Activated CD8-positive, alpha-beta T cell treated with anti-CD3 and anti-CD28 coated beads for 36 hours (primary cell): ENCODE measurements around the gene HSPB6. TPM values are rescaled to one million over a fixed set of nuclear protein-coding genes. Genes with fewer than 3 reads are reported as not detected.

Experiments
- ATAC-seq: fragments of 200-7000 bp; cut with Tn5 transposase; one replicate; pipeline ENCODE4 v1.10.0; 2021; ENCODE audit warnings: mild to moderate bottlenecking, moderate library complexity
- CTCF ChIA-PET: fragments of 350-600 bp; sonication (Branson Sonifier 250); formaldehyde crosslinking; loops from one replicate; lab custom pipeline; 2021; ENCODE audit warnings: antibody characterized with exemption; lab: Charles Lee
- POLR2A ChIA-PET: fragments of 350-600 bp; sonication (Branson Sonifier 250); formaldehyde crosslinking; loops from one replicate; lab custom pipeline; 2021; ENCODE audit warnings: antibody characterized with exemption; lab: Charles Lee
- DNase-seq: peaks from one replicate; pipeline ENCODE4 v3.0.0-alpha.2; 2020
- H3K27ac Mint-ChIP-seq: one replicate; pipeline ENCODE4 v1.8.0; 2021; ENCODE audit warnings: mild to moderate bottlenecking, mixed read lengths
- H3K27me3 Mint-ChIP-seq: one replicate; pipeline ENCODE4 v1.8.0; 2021; ENCODE audit warnings: mixed read lengths
- H3K36me3 Mint-ChIP-seq: one replicate; pipeline ENCODE4 v1.8.0; 2021; ENCODE audit warnings: low read depth, mixed read lengths
- H3K4me1 Mint-ChIP-seq: one replicate; pipeline ENCODE4 v1.8.0; 2021; ENCODE audit warnings: low read depth, mixed read lengths
- H3K4me3 Mint-ChIP-seq: one replicate; pipeline ENCODE4 v1.8.0; 2021; ENCODE audit warnings: mild to moderate bottlenecking, moderate library complexity, mixed read lengths
- H3K9me3 Mint-ChIP-seq: one replicate; pipeline ENCODE4 v1.8.0; 2021; ENCODE audit warnings: mixed read lengths
- intact Hi-C: fragments of 100-400 bp; cut with micrococcal nuclease; formaldehyde crosslinking; loops from one replicate; pipeline ENCODE4 v1.10.0; 2022
- total RNA-seq, 2 experiments: library from RNA; stranded (reverse); gene quantifications; one replicate each; pipeline ENCODE4 v1.2.3, GENCODE V29; 2021
- TF ChIP-seq, protein P1 (sequence below): fragments of 200-600 bp; IDR thresholded peaks from one replicate; pipeline ENCODE4 v1.8.0; 2022; ENCODE audit warnings: antibody characterized with exemption, mild to moderate bottlenecking

HSPB6 gene
- total RNA-seq, 2 experiments from 2014 or later = 0.85 to 0.95 TPM

DNA sequence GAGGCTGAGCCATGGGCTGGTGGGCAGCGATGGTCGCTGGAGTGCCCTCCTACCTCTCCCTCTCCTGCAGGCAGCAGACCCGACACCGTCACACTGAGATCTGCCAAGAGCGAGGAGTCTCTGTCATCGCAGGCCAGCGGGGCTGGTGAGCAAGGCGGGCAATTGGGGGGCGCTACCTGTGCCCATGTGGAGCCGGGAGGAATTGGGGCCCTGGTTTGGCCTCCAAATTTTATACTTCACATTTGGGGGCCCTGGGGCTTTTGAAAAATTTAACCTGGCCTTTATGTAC is 28.5 kb upstream of the HSPB6 start:
- DNase-seq = no peak
- H3K9me3 Mint-ChIP-seq = no peaks in the 10 kb centered on the region
- H3K4me3 Mint-ChIP-seq = no peak overlapping the region
- TF ChIP-seq, protein P1, sequence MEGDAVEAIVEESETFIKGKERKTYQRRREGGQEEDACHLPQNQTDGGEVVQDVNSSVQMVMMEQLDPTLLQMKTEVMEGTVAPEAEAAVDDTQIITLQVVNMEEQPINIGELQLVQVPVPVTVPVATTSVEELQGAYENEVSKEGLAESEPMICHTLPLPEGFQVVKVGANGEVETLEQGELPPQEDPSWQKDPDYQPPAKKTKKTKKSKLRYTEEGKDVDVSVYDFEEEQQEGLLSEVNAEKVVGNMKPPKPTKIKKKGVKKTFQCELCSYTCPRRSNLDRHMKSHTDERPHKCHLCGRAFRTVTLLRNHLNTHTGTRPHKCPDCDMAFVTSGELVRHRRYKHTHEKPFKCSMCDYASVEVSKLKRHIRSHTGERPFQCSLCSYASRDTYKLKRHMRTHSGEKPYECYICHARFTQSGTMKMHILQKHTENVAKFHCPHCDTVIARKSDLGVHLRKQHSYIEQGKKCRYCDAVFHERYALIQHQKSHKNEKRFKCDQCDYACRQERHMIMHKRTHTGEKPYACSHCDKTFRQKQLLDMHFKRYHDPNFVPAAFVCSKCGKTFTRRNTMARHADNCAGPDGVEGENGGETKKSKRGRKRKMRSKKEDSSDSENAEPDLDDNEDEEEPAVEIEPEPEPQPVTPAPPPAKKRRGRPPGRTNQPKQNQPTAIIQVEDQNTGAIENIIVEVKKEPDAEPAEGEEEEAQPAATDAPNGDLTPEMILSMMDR = no peak
- intact Hi-C loops = no loop called here
- H3K27me3 Mint-ChIP-seq = no peaks in the 10 kb centered on the region
- no peak overlapping the region for H3K27ac Mint-ChIP-seq
- POLR2A ChIA-PET = no interaction called here
- CTCF ChIA-PET = no interaction called here
- no peaks in the 10 kb centered on the region for H3K4me1 Mint-ChIP-seq
- H3K36me3 Mint-ChIP-seq = no peaks in the 10 kb centered on the region
- no peak for ATAC-seq

DNA sequence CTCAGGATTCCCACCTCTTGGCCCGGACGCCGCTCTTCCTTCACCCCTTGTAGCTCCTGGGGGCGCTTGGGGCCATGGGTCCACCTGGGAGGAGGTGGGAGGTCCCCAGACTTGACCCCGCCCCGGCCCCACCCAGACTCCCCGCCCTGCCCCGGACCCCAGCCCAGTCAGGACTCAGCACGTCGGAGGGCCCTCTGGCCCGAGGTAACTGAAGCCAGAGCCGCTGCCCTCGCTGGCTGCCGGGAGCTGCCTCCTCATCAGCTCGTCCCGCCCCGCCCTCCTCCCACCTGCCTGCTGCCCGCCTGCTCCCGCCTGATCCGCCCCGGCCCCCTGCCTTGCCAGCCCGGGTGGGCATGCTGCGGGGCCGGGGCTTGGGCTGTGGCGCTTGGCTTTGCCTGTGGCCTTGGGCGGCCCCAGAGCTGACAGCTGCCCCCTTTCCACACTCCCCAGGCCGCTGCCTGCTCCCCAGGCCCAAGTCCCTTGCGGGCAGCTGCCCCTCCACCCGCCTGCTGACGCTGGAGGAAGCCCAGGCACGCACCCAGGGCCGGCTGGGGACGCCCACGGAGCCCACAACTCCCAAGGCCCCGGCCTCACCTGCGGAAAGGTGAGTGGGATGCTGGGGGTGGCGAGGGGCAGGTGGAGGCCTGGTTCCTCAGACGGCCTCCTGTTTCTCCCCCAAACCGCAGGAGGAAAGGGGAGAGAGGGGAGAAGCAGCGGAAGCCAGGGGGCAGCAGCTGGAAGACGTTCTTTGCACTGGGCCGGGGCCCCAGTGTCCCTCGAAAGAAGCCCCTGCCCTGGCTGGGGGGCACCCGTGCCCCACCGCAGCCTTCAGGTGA is 27.9 kb upstream of the HSPB6 start:
- ChIA-PET CTCF (no interaction called here), POLR2A (no interaction called here)
- Mint-ChIP-seq H3K27me3 (no peaks in the 10 kb centered on the region), H3K4me1 (no peaks in the 10 kb centered on the region), H3K4me3 (no peak overlapping the region), H3K27ac (no peak overlapping the region), H3K9me3 (no peaks in the 10 kb centered on the region), H3K36me3 (no peaks in the 10 kb centered on the region)
- ATAC-seq (no peak), DNase-seq (no peak)
- intact Hi-C loops = no loop called here
- TF ChIP-seq, protein P1 = no peak

DNA sequence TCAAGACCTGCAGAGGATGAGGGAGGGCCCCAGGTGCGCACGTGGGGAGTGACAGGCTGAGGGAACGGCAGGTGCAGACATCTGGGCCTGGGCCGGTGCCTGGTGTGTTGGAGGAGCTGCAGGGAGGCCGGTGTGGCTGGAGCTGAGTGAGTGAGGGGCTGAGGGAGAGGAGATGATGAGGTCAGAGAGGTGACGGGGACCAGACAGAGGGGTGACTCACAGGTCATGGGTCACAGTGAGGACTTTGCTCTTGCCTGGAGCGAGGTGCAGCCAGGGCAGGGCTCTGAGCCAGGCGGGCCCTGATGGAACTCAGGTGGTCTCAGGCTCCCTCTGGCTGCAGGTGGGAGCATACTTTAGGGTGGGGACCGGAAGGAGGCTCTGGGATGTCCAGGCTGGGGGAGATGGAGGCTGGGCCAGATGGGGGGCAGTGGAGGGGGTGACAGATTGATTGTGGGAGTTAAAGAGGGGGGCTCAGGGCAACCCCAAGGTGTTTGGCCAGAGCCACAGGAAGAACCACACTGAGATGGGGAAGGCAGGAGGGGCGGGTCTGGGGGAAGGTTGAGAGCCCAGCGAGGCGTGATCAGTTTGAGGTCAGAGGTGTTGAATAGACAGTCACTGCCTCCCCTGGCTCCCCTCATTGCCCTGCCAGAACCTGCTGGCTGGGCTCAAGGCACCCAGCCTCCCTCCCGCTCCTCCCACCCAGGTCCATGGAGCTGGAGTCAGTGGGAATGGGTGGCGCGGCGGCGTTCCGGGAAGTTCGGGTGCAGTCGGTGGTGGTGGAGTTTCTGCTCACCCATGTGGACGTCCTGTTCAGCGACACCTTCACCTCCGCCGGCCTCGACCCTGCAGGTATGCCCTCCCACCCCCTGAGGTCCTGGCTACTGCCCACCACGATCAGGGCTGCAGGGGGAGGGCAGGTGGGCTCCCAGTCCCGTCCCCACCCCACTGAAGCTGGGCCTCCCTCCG is 26.9 kb upstream of the HSPB6 start:
- Mint-ChIP-seq H3K27ac (no peak overlapping the region), H3K27me3 (no peaks in the 10 kb centered on the region), H3K4me1 (no peaks in the 10 kb centered on the region), H3K36me3 (no peaks in the 10 kb centered on the region), H3K4me3 (no peak overlapping the region), H3K9me3 (no peaks in the 10 kb centered on the region)
- CTCF ChIA-PET = no interaction called here
- intact Hi-C loops = no loop called here
- TF ChIP-seq, protein P1 = no peak
- POLR2A ChIA-PET = no interaction called here
- DNase-seq (peak; percentile 32), ATAC-seq (peak; percentile 69)

DNA sequence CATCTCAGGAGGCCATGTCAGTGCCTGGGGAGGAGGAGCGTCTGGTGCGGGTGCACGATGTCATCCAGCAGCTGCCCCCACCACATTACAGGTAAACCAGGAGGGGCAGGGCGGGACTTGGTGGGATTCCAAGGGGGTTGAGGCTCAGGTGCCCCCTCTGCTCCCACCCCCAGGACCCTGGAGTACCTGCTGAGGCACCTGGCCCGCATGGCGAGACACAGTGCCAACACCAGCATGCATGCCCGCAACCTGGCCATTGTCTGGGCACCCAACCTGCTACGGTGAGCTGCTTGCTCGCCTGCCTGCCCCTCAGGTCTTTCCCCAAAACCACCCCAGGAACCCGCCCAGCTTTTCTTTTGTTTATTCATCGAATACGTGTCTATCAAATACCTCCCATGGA is 25.8 kb upstream of the HSPB6 start:
- ATAC-seq = no peak
- TF ChIP-seq, protein P1 = no peak
- Mint-ChIP-seq H3K4me1 (no peaks in the 10 kb centered on the region), H3K9me3 (no peaks in the 10 kb centered on the region), H3K36me3 (no peaks in the 10 kb centered on the region), H3K27ac (no peak overlapping the region), H3K27me3 (no peaks in the 10 kb centered on the region), H3K4me3 (no peak overlapping the region)
- no peak for DNase-seq
- CTCF ChIA-PET = no interaction called here
- POLR2A ChIA-PET = no interaction called here
- intact Hi-C loops = no loop called here

DNA sequence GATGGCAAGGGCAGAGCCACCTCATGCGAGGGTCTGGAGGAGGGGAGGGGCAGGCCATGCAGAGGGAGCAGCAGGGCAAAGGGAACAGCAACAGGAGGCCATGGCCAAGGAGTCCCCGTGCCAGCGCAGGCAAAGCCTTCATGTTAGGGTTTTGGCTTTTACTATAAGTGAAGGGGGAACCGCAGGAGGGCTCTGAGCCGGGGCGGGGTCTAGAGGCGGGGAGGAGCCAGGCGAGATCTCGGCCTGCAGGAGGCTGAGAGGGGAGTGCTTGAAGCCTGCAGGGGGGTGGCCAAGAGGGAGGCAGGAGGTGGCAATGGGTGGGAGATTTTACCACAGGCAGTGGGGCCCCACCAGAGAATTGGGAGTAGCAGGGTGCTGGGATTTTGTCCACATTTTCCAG is 24.8 kb upstream of the HSPB6 start:
- no peaks in the 10 kb centered on the region for H3K27me3 Mint-ChIP-seq
- no peak overlapping the region for H3K27ac Mint-ChIP-seq
- DNase-seq = no peak

More for the DNA sequence above, 24.8 kb upstream of the HSPB6 start:
- intact Hi-C loops = no loop called here
- POLR2A ChIA-PET = no interaction called here
- Mint-ChIP-seq H3K36me3 (no peaks in the 10 kb centered on the region), H3K4me1 (no peaks in the 10 kb centered on the region), H3K9me3 (no peaks in the 10 kb centered on the region), H3K4me3 (no peak overlapping the region)
- TF ChIP-seq, protein P1 = no peak
- CTCF ChIA-PET = no interaction called here
- no peak for ATAC-seq
